ENCODE results near the gene GABBR2. TPM values are rescaled to one million over a fixed set of nuclear protein-coding genes. Genes with fewer than 3 reads are reported as not detected.

GABBR2 gene
- total RNA-seq, 1 experiment from 2014 or later: 3.8 TPM

- no peaks in the 10 kb centered on the region for H3K27me3 ChIP-seq
- DNase-seq: no peak
- no peak overlapping the region for H3K4me3 ChIP-seq
- H3K36me3 ChIP-seq: no peaks in the 10 kb centered on the region
- no peaks in the 10 kb centered on the region for H3K9me3 ChIP-seq
Measured at GRCh38 chr9:98391867-98392266, 316.9 kb downstream of the GABBR2 start.

- Histone ChIP-seq H3K4me3 (no peak overlapping the region), H3K9me3 (no peaks in the 10 kb centered on the region), H3K36me3 (no peaks in the 10 kb centered on the region), H3K27me3 (no peaks in the 10 kb centered on the region)
- DNase-seq: no peak
Measured at GRCh38 chr9:98391406-98391805, 317.3 kb downstream of the GABBR2 start.

- DNase-seq: no peak
- no peaks in the 10 kb centered on the region for H3K9me3 ChIP-seq
- H3K4me3 ChIP-seq: no peak overlapping the region
- no peaks in the 10 kb centered on the region for H3K36me3 ChIP-seq
- no peaks in the 10 kb centered on the region for H3K27me3 ChIP-seq
Measured at GRCh38 chr9:98385751-98386150, 323.0 kb downstream of the GABBR2 start.

- H3K36me3 ChIP-seq: no peaks in the 10 kb centered on the region
- H3K9me3 ChIP-seq: no peaks in the 10 kb centered on the region
- H3K27me3 ChIP-seq: no peaks in the 10 kb centered on the region
- no peak overlapping the region for H3K4me3 ChIP-seq
- no peak for DNase-seq
Measured at GRCh38 chr9:98383758-98384157, 325.0 kb downstream of the GABBR2 start.

- H3K9me3 ChIP-seq: no peaks in the 10 kb centered on the region
- no peak overlapping the region for H3K4me3 ChIP-seq
- no peak for DNase-seq
- no peaks in the 10 kb centered on the region for H3K27me3 ChIP-seq
- no peaks in the 10 kb centered on the region for H3K36me3 ChIP-seq
Measured at GRCh38 chr9:98381311-98382103, 327.2 kb downstream of the GABBR2 start.

DNA sequence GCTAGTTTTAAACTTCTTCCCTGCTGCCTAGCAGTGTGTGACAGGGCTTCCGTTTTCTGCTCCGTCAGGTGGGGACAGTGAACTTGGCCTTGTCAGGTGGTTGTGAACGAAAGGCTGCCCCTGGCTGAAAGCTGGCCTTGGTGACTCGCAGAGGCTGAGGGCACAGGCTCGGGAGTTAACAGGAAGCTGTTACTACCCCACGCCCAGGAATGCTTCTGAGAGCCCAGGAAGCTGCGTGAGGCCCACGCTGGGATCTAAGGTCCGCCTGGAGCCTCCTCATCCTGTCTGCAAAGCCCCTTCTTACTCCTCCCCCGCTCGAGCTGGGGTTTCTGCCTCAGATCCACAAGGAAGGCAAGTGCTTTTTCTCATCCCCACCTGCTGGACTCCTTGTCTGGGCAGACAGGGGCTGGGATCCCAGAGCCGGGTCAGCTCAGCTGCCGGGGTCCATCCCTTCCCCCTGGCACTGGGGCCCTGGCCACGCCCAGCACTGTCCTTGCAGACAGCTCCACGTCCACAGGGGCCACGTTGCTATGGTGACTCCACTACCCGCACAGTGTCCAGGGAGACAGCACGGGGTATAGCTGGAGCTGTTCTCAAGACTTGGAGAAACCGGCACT lies 328.6 kb downstream of the GABBR2 start:
- Histone ChIP-seq H3K4me3 (no peak overlapping the region), H3K9me3 (no peaks in the 10 kb centered on the region), H3K27me3 (no peaks in the 10 kb centered on the region), H3K36me3 (no peaks in the 10 kb centered on the region)
- DNase-seq: peak; percentile 63

DNA sequence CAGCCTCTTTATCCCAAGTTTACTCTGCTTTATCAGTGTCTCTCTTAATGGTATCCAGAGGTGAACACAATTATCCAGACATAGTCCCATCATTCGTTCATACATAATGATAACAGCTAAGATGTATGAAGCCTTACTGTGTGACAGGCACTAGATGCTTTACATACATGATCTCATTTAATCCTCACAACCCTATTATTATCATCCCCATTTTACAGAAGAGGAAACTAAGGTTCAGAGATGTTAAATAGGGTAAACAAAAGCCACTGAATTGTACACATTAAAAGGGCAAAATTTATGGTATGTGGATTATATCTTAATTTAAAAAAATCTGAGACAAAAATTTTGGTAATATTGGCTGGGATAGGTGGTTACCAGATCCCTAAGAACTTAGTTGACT lies 329.2 kb downstream of the GABBR2 start:
- no peak for DNase-seq
- Histone ChIP-seq H3K4me3 (no peak overlapping the region), H3K36me3 (no peaks in the 10 kb centered on the region), H3K9me3 (no peaks in the 10 kb centered on the region), H3K27me3 (no peaks in the 10 kb centered on the region)

GRCh38 chr9:98378794-98379193 lies 329.9 kb downstream of the GABBR2 start:
- no peaks in the 10 kb centered on the region for H3K36me3 ChIP-seq

GRCh38 chr9:98378206-98378780 lies 330.4 kb downstream of the GABBR2 start:
- DNase-seq: no peak
- no peaks in the 10 kb centered on the region for H3K36me3 ChIP-seq
- H3K9me3 ChIP-seq: no peaks in the 10 kb centered on the region
- H3K4me3 ChIP-seq: no peak overlapping the region
- no peaks in the 10 kb centered on the region for H3K27me3 ChIP-seq

More at GRCh38 chr9:98378794-98379193, 329.9 kb downstream of the GABBR2 start:
- no peak overlapping the region for H3K4me3 ChIP-seq
- H3K27me3 ChIP-seq: no peaks in the 10 kb centered on the region
- no peak for DNase-seq
- no peaks in the 10 kb centered on the region for H3K9me3 ChIP-seq

DNA sequence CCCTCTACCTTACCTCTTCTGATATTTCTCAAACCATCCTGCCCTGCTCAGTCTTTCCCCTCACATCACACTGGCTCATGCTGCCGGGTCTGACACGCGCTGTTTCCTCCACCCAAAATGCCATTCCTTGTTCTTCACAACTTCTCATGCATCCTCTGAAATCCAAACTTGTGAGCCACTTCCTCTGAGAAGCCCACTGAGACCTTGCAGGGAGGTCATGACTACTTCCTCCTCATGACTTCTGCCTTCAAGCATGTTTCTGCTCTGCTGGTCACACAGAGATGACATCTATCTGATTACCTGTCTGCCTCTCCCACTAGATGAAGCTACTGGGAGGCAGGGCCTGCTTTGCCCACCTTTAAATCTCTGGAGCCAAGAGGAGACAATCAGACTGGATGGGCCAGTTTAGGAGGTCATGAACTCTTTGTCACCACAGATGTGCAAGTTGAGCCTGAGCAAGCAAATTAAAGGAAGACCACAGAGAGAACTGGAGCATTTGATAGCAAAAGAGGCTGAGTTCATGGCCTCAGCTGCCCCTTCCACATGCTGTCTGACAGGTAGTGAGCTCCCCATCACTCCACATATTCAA lies 333.5 kb downstream of the GABBR2 start:
- Histone ChIP-seq H3K9me3 (no peaks in the 10 kb centered on the region), H3K36me3 (no peaks in the 10 kb centered on the region), H3K4me3 (no peak overlapping the region), H3K27me3 (no peaks in the 10 kb centered on the region)
- peak; percentile 23 for DNase-seq

GRCh38 chr9:98374385-98375051 lies 334.2 kb downstream of the GABBR2 start:
- H3K27me3 ChIP-seq: no peaks in the 10 kb centered on the region
- H3K36me3 ChIP-seq: no peaks in the 10 kb centered on the region
- H3K9me3 ChIP-seq: no peaks in the 10 kb centered on the region
- no peak for DNase-seq
- H3K4me3 ChIP-seq: no peak overlapping the region

DNA sequence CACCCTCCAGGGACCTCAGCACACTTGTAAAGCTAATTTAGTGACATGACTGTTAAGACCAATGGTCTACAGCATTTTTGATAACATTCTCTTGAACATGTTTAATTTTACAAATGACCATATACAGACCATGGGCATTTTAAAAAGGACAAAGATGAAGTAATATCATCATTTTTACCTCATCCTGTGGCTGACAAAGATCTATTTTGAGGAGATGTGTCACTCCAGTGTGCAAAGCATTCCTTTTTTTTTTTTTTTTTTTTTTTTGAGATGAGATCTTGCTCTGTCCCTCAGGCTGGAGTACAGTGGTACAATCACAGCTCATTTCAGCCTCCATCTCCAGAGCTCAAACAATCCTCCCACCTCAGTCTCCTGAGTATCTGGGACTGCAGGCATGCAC lies 335.1 kb downstream of the GABBR2 start:
- Histone ChIP-seq H3K9me3 (no peaks in the 10 kb centered on the region), H3K36me3 (no peaks in the 10 kb centered on the region), H3K4me3 (no peak overlapping the region), H3K27me3 (no peaks in the 10 kb centered on the region)
- DNase-seq: no peak

- no peaks in the 10 kb centered on the region for H3K36me3 ChIP-seq
- no peak for DNase-seq
- H3K4me3 ChIP-seq: no peak overlapping the region
- H3K27me3 ChIP-seq: no peaks in the 10 kb centered on the region
- H3K9me3 ChIP-seq: no peaks in the 10 kb centered on the region
Measured at GRCh38 chr9:98372077-98372836, 336.5 kb downstream of the GABBR2 start.

DNA sequence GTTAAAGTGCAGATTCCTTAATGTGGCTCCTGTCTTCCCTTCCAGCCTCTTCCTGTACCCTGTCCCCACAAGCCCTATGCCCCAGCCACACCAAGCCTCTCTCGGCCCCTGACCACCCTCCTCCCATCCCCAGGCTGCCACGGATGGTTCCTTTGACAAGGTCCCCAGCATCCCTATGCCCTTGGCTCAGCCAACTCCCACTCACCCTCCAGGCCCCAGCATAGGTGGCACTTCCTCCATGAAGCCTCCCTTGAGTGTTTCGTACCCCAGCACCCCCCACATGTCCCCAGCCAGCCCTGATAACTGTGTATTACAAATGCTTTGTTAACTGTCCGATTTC lies 337.8 kb downstream of the GABBR2 start:
- Histone ChIP-seq H3K9me3 (peaks cover 2% of the 10 kb centered on the region), H3K4me3 (no peak overlapping the region), H3K36me3 (no peaks in the 10 kb centered on the region), H3K27me3 (no peaks in the 10 kb centered on the region)
- DNase-seq: no peak

DNA sequence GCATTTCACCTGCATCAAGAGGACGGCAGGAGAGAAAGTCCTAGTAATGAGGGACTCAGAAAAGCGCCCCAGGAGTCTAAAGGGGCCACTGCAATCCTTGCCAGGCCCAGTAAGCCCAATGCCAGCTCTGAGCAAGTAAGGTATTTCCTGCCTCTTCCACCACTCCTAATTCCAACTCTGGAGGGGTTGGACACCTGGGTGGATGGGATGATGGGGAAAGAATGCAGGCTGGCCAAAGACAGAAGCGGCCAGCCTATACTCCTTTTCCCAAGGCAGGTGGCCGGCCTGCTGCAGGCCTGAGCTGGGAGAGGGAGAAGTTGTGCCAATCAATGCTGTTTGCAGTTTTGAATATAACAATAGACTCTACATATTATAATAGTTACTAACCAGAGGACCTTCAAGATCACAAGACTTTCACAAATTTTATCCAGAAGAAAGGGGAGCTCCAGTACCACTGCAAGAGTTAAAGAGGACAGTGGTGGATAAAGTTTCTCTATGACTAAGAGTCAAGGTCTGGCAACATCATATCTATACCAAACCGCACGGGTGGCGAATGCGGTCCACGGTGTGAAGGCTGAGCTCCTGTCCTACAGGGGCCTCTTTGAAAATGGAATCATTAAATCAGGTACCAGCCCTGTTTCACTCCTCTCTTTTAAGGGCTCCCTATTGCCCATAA lies 338.3 kb downstream of the GABBR2 start:
- Histone ChIP-seq H3K36me3 (no peaks in the 10 kb centered on the region), H3K27me3 (no peaks in the 10 kb centered on the region), H3K9me3 (peaks cover 7% of the 10 kb centered on the region), H3K4me3 (no peak overlapping the region)
- DNase-seq: no peak

DNA sequence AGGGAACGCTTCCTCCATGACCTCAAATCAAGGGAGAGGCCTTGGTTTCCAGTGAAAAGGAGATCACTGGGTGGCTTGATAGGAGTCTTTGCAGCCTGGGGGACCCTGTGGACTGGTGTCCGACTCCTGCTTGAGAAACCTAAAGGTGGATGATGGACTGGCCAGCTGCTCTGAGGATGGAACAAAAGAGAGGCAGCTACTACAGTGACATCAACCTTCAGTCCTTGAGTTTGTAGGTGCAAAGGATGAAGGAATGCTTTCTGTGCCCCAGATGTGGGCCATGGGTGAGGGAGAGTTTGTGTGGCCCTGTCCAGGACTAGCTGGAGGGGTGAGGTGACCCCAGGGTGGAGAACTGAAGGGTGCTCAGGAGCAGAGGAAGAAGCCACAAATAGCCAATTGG lies 338.8 kb downstream of the GABBR2 start:
- Histone ChIP-seq H3K4me3 (no peak overlapping the region), H3K27me3 (no peaks in the 10 kb centered on the region)
- DNase-seq: no peak

More for the DNA sequence above, 338.8 kb downstream of the GABBR2 start:
- Histone ChIP-seq H3K36me3 (no peaks in the 10 kb centered on the region), H3K9me3 (peaks cover 13% of the 10 kb centered on the region)

Measured in MG63 (cell line).